Fibroblast of skin of right biceps (primary cell): ENCODE measurements around the gene PCDHGA2.
"Not testable (repeated sequence)": the region's sequence is repeated elsewhere in the genome, so short reads cannot be mapped to it uniquely, and the experiment has no call there.

Experiments
- DNase-seq: peaks from one replicate; pipeline ENCODE4 v3.0.0-alpha.2; 2013

PCDHGA2 gene

DNA sequence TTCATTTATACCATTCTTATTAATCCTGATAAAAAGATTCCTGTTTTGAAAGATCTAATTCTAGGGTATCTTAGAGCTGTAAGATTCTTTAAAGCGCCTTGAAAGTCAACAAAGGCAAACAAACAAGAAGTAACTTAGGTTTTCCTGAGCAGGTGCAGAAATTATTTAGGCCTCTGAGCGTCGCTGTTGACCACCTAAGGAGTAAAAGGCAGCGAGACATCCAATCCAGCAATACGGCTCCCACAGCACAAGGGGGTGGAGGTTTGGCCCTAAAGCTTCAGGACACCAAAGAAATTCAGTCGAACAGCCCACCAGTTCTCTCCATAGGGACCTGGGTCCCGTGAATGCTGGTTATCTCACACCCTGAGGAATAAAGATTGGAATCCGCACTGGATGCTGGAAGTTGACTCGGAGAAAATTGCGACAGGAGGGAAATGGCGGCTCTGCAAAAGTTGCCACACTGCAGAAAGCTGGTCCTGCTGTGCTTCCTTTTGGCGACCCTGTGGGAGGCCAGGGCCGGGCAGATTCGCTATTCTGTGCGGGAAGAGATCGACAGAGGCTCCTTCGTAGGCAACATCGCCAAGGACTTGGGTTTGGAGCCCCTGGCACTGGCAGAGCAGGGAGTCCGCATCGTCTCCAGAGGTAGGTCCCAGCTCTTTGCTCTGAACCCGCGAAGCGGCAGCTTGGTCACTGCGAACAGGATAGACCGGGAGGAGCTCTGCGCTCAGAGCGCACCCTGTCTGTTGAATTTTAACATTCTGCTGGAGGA, at the start of gene PCDHGA2:
Gene PCDHGA2, plus strand, starts transcription at position 223 of the 769 bp plus-strand sequence.
- peak; percentile 56 for DNase-seq

DNA sequence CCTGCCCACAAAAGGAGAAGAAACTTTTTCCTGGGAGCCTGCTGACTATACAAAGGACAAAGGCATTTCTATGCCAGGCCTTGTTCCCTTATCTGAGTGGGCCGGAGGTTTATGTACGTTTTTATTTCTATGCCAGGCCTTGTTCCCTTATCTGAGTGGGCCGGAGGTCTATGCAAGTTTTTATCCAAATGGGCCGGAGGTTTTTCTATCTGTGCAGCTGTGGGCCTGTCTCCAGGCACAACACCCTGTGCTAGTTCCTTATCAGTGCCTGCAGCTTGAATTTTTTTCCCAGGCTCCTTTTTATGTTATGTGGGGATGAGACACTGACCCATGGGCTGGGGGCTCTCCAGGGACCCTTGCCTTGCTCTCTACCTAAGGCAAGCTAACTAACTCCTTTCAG, 40.2 kb upstream of the PCDHGA2 start:
- no peak for DNase-seq

- DNase-seq, result no peak
These were observed 34.8 kb upstream of the PCDHGA2 start, which contains the start of gene SLC25A2 for GRCh38 chr5:141303756-141304155. SLC25A2 (minus strand) TSS chr5:141304049; CDS start chr5:141303865, 184 bp downstream.

GRCh38 chr5:141306630-141307029, 31.9 kb upstream of the PCDHGA2 start:
- no peak for DNase-seq

DNA sequence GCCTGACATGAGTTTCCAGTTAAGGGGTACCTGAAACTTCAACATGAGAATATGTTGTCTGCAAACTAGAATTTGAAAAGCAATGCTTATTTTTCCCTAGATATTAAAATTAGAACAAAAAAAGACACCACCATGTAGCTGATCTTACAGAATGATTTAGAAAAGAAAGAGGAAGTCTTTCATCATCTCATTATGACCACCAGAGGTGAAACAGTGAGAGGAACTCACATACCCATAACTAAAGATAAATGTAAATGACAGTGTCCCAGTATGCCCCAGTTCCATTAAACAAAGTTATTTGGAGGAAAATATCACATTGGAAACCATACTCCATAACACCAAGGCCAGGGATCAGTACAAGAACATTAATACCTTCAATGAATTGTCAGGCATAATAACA, 24.8 kb upstream of the PCDHGA2 start:
- no peak for DNase-seq

DNA sequence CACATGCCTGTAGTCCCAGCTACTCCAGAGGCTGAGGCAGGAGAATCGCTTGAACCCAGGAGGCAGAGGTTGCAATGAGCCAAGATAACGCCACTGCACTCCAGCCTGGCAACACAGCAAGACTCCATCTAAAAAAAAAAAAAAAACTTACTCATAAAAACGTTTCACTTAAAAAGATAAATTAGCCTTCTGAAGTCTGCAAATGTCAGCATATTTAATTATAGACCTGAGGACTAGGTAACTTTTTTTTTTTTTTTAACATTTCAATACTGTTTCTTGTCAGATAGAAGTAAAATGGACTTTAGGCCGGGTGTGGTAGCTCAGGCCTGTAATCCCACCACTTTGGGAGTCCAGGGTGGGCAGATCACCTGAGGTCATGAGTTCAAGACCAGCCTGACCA, 21.6 kb upstream of the PCDHGA2 start:
- DNase-seq, result not testable (repeated sequence)

GRCh38 chr5:141319202-141319601, 19.4 kb upstream of the PCDHGA2 start:
- DNase-seq, result no peak

DNA sequence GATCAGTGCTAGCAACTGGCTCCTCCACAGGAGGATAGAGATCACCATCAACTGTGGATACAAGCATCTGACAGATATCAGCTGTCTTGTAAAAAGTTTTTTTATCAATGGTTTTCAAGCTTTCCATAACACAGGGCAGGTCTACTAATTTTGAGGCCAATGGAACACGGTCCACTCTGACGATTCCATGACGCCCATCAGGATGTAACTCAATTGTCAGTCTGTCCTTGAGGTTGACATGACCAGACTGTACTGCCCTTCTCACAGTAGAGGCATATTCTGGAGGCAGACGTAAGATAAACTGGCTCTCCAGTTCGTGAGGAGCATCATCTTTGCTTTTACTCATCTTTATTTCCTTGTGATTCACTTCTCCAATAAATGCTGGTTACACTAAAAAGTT, 18.9 kb upstream of the PCDHGA2 start:
- DNase-seq, result no peak

- DNase-seq, result peak; percentile 93
These were observed 18.1 kb upstream of the PCDHGA2 start, which contains the start of gene TAF7 for GRCh38 chr5:141320225-141321169. TAF7 (minus strand) TSS chr5:141320784; CDS start chr5:141320044, 740 bp downstream.

DNA sequence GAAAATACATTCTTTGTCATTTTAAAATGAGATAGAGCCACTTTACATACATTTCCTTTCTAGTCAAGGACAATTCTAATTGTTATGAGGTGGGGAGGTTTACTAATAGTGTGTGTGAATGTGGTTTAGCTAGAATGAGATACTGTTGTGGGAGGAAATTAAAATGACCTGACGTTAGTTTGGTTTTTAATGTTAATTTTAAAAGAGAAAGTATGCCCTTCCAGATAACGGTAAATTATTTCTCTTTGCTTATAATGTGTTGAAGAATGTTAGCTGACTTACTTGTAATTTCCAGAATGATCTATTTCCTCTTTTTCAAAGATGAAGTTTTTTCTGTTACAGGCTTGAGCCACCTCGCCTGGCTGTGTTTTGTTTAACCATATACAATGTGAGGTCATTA, 16.3 kb upstream of the PCDHGA2 start:
- DNase-seq, result no peak

GRCh38 chr5:141326088-141326854, 12.3 kb upstream of the PCDHGA2 start:
- peak; percentile 74 for DNase-seq

DNA sequence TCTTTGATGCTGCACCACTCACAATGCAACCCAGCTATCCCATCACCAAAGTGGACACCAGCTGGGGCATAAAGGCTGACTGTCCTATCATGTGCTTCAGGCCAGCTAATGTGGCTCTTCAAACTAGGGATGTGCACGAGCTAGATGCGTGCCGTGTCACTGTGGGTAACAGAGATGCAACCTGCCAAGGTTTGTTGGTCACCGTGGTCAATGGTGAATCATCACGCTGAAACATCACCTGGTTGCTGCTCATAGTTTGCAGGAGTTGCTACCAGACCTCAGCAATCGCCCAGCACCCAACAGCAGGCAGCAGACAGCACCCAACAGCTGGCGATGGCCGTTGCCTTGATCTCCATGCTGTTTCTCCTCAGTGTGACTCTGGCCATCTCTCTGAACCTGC, 10.3 kb upstream of the PCDHGA2 start:
- DNase-seq, result no peak

DNA sequence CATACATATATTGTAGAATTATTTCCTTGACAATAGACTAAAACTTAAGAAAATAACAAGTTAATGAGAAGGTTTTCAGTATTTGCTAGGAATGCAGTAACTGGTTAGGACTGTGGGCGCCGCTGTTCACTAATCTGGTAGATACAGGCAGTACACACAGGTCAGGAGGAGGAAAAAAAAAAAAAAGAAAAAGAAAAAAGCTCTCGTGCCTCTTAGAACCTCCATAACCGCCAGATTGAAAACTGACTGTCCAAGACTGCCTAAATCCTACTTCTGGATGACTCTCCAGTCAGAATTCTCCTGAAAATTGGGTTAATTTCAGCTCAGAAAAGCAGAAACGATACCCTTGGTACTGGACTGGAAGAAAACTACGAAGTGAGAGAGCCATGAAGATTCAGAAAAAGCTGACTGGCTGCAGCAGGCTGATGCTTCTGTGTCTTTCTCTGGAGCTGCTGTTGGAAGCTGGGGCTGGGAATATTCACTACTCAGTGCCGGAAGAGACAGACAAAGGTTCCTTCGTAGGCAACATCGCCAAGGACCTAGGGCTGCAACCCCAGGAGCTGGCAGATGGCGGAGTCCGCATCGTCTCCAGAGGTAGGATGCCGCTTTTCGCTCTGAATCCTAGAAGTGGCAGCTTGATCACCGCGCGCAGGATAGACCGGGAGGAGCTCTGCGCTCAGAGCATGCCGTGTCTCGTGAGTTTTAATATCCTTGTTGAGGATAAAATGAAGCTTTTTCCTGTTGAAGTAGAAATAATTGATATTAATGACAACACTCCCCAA, 8.1 kb upstream of the PCDHGA2 start, which contains the start of gene PCDHGA1:
Gene PCDHGA1, plus strand, starts transcription at position 216 of the 782 bp plus-strand sequence.
- peak; percentile 35 for DNase-seq

GRCh38 chr5:141332571-141332970, 6.0 kb upstream of the PCDHGA2 start:
- DNase-seq, result not testable (repeated sequence)

DNA sequence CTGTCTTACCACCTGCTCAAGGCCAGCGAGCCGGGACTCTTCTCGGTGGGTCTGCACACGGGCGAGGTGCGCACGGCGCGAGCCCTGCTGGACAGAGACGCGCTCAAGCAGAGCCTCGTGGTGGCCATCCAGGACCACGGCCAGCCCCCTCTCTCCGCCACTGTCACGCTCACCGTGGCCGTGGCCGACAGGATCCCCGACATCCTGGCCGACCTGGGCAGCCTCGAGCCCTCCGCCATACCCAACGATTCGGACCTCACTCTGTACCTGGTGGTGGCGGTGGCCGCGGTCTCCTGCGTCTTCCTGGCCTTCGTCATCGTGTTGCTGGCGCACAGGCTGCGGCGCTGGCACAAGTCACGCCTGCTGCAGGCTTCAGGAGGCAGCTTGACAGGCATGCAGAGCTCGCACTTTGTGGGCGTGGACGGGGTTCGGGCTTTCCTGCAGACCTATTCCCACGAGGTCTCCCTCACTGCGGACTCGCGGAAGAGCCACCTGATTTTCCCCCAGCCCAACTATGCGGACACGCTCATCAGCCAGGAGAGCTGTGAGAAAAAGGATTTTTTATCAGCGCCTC, 2.3 kb downstream of the PCDHGA2 start:
- not testable (repeated sequence) for DNase-seq

- DNase-seq, result no peak
These were observed 4.2 kb downstream of the PCDHGA2 start for GRCh38 chr5:141342773-141343172.

DNA sequence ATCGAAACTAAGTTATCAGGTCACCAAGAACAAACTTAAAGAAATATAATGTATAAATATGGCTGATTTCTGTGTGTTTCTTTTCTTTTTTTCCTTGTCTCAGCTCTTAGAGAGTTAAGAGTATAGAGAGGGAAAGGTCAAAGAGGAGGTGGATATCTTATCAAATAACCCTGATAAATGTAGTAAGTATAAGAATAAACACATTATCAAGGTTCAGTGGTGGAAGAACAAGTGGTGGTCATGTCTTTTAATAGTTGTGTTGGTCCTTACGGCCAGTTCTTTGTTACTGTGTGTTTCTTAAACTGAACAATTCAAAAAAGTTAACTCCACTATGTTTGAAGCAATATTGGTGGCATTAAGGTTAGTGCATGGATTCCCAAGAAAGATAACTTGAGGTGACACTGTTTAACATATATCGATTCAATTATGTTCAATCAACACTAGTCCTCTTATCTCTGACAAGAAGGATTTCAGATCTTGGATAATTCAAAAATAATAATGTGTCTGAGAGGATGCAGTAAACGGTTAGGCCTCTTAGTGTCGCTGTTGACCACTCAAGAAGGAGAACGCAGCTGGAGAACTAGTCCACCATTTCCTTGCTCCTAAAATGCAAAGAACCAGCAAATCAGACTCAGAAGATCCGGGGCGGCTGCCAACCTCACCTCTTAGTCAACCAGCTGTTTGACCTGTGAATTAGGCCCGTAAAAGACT, 4.8 kb downstream of the PCDHGA2 start, which contains the start of gene PCDHGA3:
Gene PCDHGA3, plus strand, starts transcription at position 588 of the 711 bp plus-strand sequence. CDS start 205 bp downstream, outside the sequence.
- DNase-seq, result peak; percentile 60

- no peak for DNase-seq
These were observed 5.4 kb downstream of the PCDHGA2 start for GRCh38 chr5:141343953-141344463.

DNA sequence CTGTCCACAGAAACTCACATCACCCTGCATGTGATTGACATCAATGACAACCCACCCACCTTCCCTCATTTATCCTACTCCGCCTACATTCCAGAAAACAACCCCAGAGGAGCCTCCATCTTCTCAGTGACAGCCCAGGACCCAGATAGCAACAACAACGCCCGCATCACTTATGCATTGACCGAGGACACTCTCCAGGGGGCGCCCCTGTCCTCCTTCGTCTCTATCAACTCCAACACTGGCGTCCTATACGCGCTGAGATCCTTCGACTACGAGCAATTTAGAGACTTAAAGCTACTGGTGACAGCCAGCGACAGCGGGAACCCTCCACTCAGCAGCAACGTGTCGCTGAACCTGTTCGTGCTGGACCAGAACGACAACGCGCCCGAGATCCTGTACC, 6.8 kb downstream of the PCDHGA2 start:
- no peak for DNase-seq

DNA sequence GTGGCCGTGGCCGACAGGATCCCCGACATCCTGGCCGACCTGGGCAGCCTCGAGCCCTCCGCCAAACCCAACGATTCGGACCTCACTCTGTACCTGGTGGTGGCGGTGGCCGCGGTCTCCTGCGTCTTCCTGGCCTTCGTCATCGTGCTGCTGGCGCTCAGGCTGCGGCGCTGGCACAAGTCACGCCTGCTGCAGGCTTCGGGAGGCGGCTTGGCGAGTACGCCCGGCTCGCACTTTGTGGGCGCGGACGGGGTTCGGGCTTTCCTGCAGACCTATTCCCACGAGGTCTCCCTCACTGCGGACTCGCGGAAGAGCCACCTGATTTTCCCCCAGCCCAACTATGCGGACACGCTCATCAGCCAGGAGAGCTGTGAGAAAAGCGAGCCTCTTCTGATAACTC, 7.5 kb downstream of the PCDHGA2 start:
- not testable (repeated sequence) for DNase-seq
